Neural progenitor cell (in vitro differentiated cells): ENCODE data around the gene PCNX1. TPM values are rescaled to one million over a fixed set of nuclear protein-coding genes. Genes with fewer than 3 reads are reported as not detected.

Experiments used
- DNase-seq: peaks from one replicate; pipeline ENCODE4 v3.0.0-alpha.2; 2016; ENCODE audit warnings: low spot score
- H2AFZ ChIP-seq: fragments of 200-600 bp; sonication (generic); replicated peaks from 2 replicates; pipeline ENCODE4 v1.6.1; 2016; ENCODE audit warnings: antibody characterized with exemption
- H3F3A ChIP-seq: fragments of 200-600 bp; sonication (generic); 2 replicates; pipeline ENCODE4 v1.6.1; 2016; ENCODE audit warnings: antibody characterized with exemption, low read depth
- H3K27ac ChIP-seq: fragments of 200-600 bp; sonication (generic); 2 replicates; pipeline ENCODE4 v1.5.1; 2016; ENCODE audit warnings: mild to moderate bottlenecking
- H3K27me3 ChIP-seq: fragments of 200-600 bp; sonication (generic); 2 replicates; pipeline ENCODE4 v1.6.1; 2016; ENCODE audit warnings: mild to moderate bottlenecking, moderate library complexity
- H3K36me3 ChIP-seq: fragments of 200-600 bp; sonication (generic); 2 replicates; pipeline ENCODE4 v1.5.1; 2016
- H3K4me1 ChIP-seq: fragments of 200-600 bp; sonication (generic); 2 replicates; pipeline ENCODE4 v1.6.1; 2016; ENCODE audit warnings: mixed run types
- H3K4me2 ChIP-seq: fragments of 200-600 bp; sonication (generic); 2 replicates; pipeline ENCODE4 v1.6.1; 2016
- H3K4me3 ChIP-seq: fragments of 200-600 bp; sonication (generic); 2 replicates; pipeline ENCODE4 v1.5.1; 2016
- H3K79me2 ChIP-seq: fragments of 200-600 bp; sonication (generic); 2 replicates; pipeline ENCODE4 v1.6.1; 2016; ENCODE audit warnings: low read depth
- H3K9ac ChIP-seq: fragments of 200-600 bp; sonication (generic); 2 replicates; pipeline ENCODE4 v1.6.1; 2016
- H3K9me3 ChIP-seq: fragments of 200-600 bp; sonication (generic); 2 replicates; pipeline ENCODE4 v1.5.1; 2016; ENCODE audit warnings: low read depth
- H4K20me1 ChIP-seq: fragments of 200-600 bp; sonication (generic); 2 replicates; pipeline ENCODE4 v1.6.1; 2016; ENCODE audit warnings: low read depth
- H3K27ac Mint-ChIP-seq: 3 replicates; pipeline ENCODE4 v1.8.0; 2021; ENCODE audit warnings: mixed read lengths
- H3K27me3 Mint-ChIP-seq: 2 replicates; pipeline ENCODE4 v1.8.0; 2022; ENCODE audit warnings: low read depth, mild to moderate bottlenecking, inconsistent platforms, moderate library complexity, mixed read lengths; ENCODE audit not compliant: insufficient read depth
- H3K36me3 Mint-ChIP-seq: 3 replicates; pipeline ENCODE4 v1.8.0; 2021; ENCODE audit warnings: mixed read lengths
- H3K4me1 Mint-ChIP-seq: 3 replicates; pipeline ENCODE4 v1.8.0; 2021; ENCODE audit warnings: mixed read lengths
- H3K4me3 Mint-ChIP-seq: 3 replicates; pipeline ENCODE4 v1.8.0; 2021; ENCODE audit warnings: mild to moderate bottlenecking, moderate library complexity, mixed read lengths
- H3K9me3 Mint-ChIP-seq: 3 replicates; pipeline ENCODE4 v1.8.0; 2020; ENCODE audit warnings: mixed read lengths
- CTCF ChIP-seq: fragments of 200-600 bp; sonication (generic); IDR thresholded peaks from 2 replicates; pipeline ENCODE4 v1.5.1; 2017; ENCODE audit warnings: antibody characterized with exemption, mild to moderate bottlenecking
- EZH2 ChIP-seq: fragments of 200-600 bp; sonication (generic); IDR thresholded peaks from 2 replicates; pipeline ENCODE4 v1.6.1; 2017; ENCODE audit warnings: antibody characterized with exemption, mild to moderate bottlenecking, moderate library complexity
- EZH2phosphoT487 ChIP-seq: fragments of 200-600 bp; sonication (generic); IDR thresholded peaks from 2 replicates; pipeline ENCODE4 v1.6.1; 2017; ENCODE audit warnings: antibody characterized with exemption
- total RNA-seq: library from RNA; depleted of rRNA; stranded (reverse); fragments of >200 nt; gene quantifications from 2 replicates; pipeline ENCODE4 v1.2.3, GENCODE V29; 2015; ENCODE audit warnings: low replicate concordance

PCNX1 gene
- total RNA-seq, 1 donor from 2014 or later, result 48.6 TPM

DNA sequence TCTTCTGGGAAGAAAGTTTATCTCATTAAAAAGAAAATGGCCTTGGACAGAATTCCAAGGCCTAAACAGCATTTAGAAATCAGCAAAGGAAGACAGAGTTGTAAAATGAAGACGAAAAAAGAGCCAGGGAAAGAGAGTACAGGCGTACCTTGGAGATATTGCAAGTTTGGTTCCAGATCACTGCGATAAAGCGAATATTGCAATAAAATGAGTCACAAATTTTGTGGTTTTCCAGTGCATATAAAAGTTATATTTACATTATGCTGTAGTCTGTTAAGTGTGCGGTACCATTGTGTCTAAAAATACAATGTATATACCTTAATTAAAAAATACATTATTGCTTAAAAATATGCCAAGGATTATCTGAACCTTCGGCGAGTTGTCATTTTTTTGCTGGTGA is 9.0 kb downstream of the PCNX1 start:
- H4K20me1 ChIP-seq, result peaks cover 94% of the 10 kb centered on the region
- no peak overlapping the region for H3K9ac ChIP-seq
- no peak overlapping the region for H3K4me2 ChIP-seq
- H3K27me3 Mint-ChIP-seq, result no peaks in the 10 kb centered on the region
- no peak overlapping the region for H3K27ac ChIP-seq
- no peak overlapping the region for H3K27ac Mint-ChIP-seq
- no peak for TF ChIP-seq EZH2
- TF ChIP-seq EZH2phosphoT487, result no peak
- no peak for TF ChIP-seq CTCF
- H3K4me1 Mint-ChIP-seq, result peaks cover 14% of the 10 kb centered on the region
- H3K79me2 ChIP-seq, result peaks cover 100% of the 10 kb centered on the region
- no peak overlapping the region for H2AFZ ChIP-seq
- no peaks in the 10 kb centered on the region for H3K9me3 ChIP-seq
- H3K9me3 Mint-ChIP-seq, result peaks cover 18% of the 10 kb centered on the region
- no peak for DNase-seq
- peaks cover 32% of the 10 kb centered on the region for H3K36me3 Mint-ChIP-seq
- no peaks in the 10 kb centered on the region for H3K36me3 ChIP-seq
- H3K4me1 ChIP-seq, result peaks cover 52% of the 10 kb centered on the region
- no peak overlapping the region for H3K4me3 Mint-ChIP-seq
- H3K4me3 ChIP-seq, result no peak overlapping the region
- H3F3A ChIP-seq, result peaks cover 16% of the 10 kb centered on the region
- no peaks in the 10 kb centered on the region for H3K27me3 ChIP-seq

GRCh38 chr14:70916799-70917198 is 9.5 kb downstream of the PCNX1 start:
- peaks cover 30% of the 10 kb centered on the region for H3K36me3 Mint-ChIP-seq
- Histone ChIP-seq H3K27ac (no peak overlapping the region), H3K9me3 (no peaks in the 10 kb centered on the region), H3F3A (peaks cover 14% of the 10 kb centered on the region), H3K79me2 (peaks cover 100% of the 10 kb centered on the region), H3K27me3 (no peaks in the 10 kb centered on the region), H3K4me3 (no peak overlapping the region), H3K9ac (no peak overlapping the region), H3K4me1 (peaks cover 47% of the 10 kb centered on the region), H4K20me1 (peaks cover 94% of the 10 kb centered on the region), H2AFZ (no peak overlapping the region), H3K4me2 (no peak overlapping the region), H3K36me3 (no peaks in the 10 kb centered on the region)
- TF ChIP-seq EZH2phosphoT487 (no peak), EZH2 (no peak), CTCF (no peak)
- H3K27ac Mint-ChIP-seq, result no peak overlapping the region
- no peak overlapping the region for H3K4me3 Mint-ChIP-seq
- no peaks in the 10 kb centered on the region for H3K27me3 Mint-ChIP-seq
- peaks cover 12% of the 10 kb centered on the region for H3K4me1 Mint-ChIP-seq
- peaks cover 18% of the 10 kb centered on the region for H3K9me3 Mint-ChIP-seq
- DNase-seq, result no peak

DNA sequence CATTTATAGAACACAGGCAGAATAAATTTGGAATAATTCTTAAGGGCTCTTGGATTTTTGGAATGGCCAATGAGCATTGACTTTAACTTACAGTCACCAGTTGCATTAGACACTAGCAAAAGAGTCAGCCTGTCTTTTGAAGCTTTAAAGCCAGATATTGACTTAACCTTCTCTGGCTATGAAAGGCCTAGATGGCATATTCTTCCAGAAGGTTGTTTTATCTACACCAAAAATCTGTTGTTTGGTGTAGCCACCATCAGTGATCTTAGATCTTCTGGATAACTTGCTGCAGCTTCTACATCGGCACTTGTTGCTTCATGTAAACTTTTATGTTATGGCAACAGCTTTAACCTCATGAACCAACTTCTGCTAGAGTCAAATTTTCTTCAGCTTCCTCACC is 10.4 kb downstream of the PCNX1 start:
- TF ChIP-seq EZH2phosphoT487, result no peak
- no peak for TF ChIP-seq CTCF
- TF ChIP-seq EZH2, result no peak
- Histone ChIP-seq H3K4me1 (peaks cover 39% of the 10 kb centered on the region), H3K36me3 (no peaks in the 10 kb centered on the region), H3K27me3 (no peaks in the 10 kb centered on the region), H3F3A (peaks cover 6% of the 10 kb centered on the region), H3K4me3 (no peak overlapping the region), H3K27ac (no peak overlapping the region), H4K20me1 (peaks cover 93% of the 10 kb centered on the region), H3K79me2 (peaks cover 100% of the 10 kb centered on the region), H3K9me3 (no peaks in the 10 kb centered on the region), H2AFZ (no peak overlapping the region), H3K9ac (no peak overlapping the region), H3K4me2 (no peak overlapping the region)
- no peak overlapping the region for H3K27ac Mint-ChIP-seq
- no peak overlapping the region for H3K4me3 Mint-ChIP-seq
- peaks cover 12% of the 10 kb centered on the region for H3K4me1 Mint-ChIP-seq
- DNase-seq, result no peak
- no peaks in the 10 kb centered on the region for H3K27me3 Mint-ChIP-seq
- H3K9me3 Mint-ChIP-seq, result peaks cover 18% of the 10 kb centered on the region
- H3K36me3 Mint-ChIP-seq, result peaks cover 27% of the 10 kb centered on the region
